ENCODE results near the gene CACNA1G. TPM values are rescaled to one million over a fixed set of nuclear protein-coding genes. Genes with fewer than 3 reads are reported as not detected.

The CACNA1G gene
- total RNA-seq, 1 donor from 2014 or later = 0.27 TPM

GRCh38 chr17:50578173-50578572, 17.7 kb downstream of the CACNA1G start:
- DNase-seq (ENCODE audit: low read depth) (no peak), FAIRE-seq (no peak)
- Histone ChIP-seq H3K4me2 (ENCODE audit: low read length) (no peak overlapping the region), H3K79me2 (ENCODE audit: insufficient read depth, low read length) (no peaks in the 10 kb centered on the region), H3K9me3 (ENCODE audit: insufficient read depth, low read depth, low read length) (no peaks in the 10 kb centered on the region), H3K27ac (ENCODE audit: low read depth, low read length) (no peak overlapping the region), H3K4me1 (ENCODE audit: insufficient read depth, low read length) (no peaks in the 10 kb centered on the region), H3K9ac (ENCODE audit: low read length) (no peak overlapping the region), H3K4me3 (ENCODE audit: insufficient read depth, low read depth, low read length) (no peak overlapping the region), H2AFZ (ENCODE audit: low read depth, low read length) (no peak overlapping the region), H3K27me3 (ENCODE audit: insufficient read depth, low read length) (peaks cover 11% of the 10 kb centered on the region), H3K36me3 (ENCODE audit: insufficient read depth, low read length) (no peaks in the 10 kb centered on the region), H4K20me1 (ENCODE audit: insufficient read depth, low read length) (no peaks in the 10 kb centered on the region)
- peaks cover 8% of the 10 kb centered on the region for H3K9me3 Mint-ChIP-seq (ENCODE audit: unreplicated experiment)
- H3K27me3 Mint-ChIP-seq (ENCODE audit: low read depth, unreplicated experiment) = peaks cover 68% of the 10 kb centered on the region
- peaks cover 3% of the 10 kb centered on the region for H3K36me3 Mint-ChIP-seq (ENCODE audit: low read depth, unreplicated experiment)
- H3K4me1 Mint-ChIP-seq (ENCODE audit: low read depth, unreplicated experiment) = peaks cover 2% of the 10 kb centered on the region
- TF ChIP-seq, protein P1, sequence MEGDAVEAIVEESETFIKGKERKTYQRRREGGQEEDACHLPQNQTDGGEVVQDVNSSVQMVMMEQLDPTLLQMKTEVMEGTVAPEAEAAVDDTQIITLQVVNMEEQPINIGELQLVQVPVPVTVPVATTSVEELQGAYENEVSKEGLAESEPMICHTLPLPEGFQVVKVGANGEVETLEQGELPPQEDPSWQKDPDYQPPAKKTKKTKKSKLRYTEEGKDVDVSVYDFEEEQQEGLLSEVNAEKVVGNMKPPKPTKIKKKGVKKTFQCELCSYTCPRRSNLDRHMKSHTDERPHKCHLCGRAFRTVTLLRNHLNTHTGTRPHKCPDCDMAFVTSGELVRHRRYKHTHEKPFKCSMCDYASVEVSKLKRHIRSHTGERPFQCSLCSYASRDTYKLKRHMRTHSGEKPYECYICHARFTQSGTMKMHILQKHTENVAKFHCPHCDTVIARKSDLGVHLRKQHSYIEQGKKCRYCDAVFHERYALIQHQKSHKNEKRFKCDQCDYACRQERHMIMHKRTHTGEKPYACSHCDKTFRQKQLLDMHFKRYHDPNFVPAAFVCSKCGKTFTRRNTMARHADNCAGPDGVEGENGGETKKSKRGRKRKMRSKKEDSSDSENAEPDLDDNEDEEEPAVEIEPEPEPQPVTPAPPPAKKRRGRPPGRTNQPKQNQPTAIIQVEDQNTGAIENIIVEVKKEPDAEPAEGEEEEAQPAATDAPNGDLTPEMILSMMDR (IDR thresholded peaks at IDR 0.05; ENCODE audit: insufficient read depth, low read depth, low read length) = no peak
- TF ChIP-seq EZH2 (IDR thresholded peaks at IDR 0.05; ENCODE audit: insufficient read depth, low read length) = no peak
- H3K27ac Mint-ChIP-seq (ENCODE audit: unreplicated experiment) = no peak overlapping the region
- H3K4me3 Mint-ChIP-seq (ENCODE audit: unreplicated experiment) = no peak overlapping the region

- DNase-seq (ENCODE audit: low read depth) = no peak
- Mint-ChIP-seq H3K27ac (ENCODE audit: unreplicated experiment) (no peak overlapping the region), H3K27me3 (ENCODE audit: low read depth, unreplicated experiment) (peaks cover 74% of the 10 kb centered on the region), H3K4me1 (ENCODE audit: low read depth, unreplicated experiment) (peaks cover 2% of the 10 kb centered on the region), H3K9me3 (ENCODE audit: unreplicated experiment) (peaks cover 10% of the 10 kb centered on the region), H3K4me3 (ENCODE audit: unreplicated experiment) (no peak overlapping the region), H3K36me3 (ENCODE audit: low read depth, unreplicated experiment) (peaks cover 3% of the 10 kb centered on the region)
- Histone ChIP-seq H3K9me3 (ENCODE audit: insufficient read depth, low read depth, low read length) (no peaks in the 10 kb centered on the region), H3K4me2 (ENCODE audit: low read length) (no peak overlapping the region), H4K20me1 (ENCODE audit: insufficient read depth, low read length) (no peaks in the 10 kb centered on the region), H3K4me3 (ENCODE audit: insufficient read depth, low read depth, low read length) (no peak overlapping the region), H2AFZ (ENCODE audit: low read depth, low read length) (no peak overlapping the region), H3K27me3 (ENCODE audit: insufficient read depth, low read length) (peaks cover 11% of the 10 kb centered on the region), H3K79me2 (ENCODE audit: insufficient read depth, low read length) (no peaks in the 10 kb centered on the region), H3K9ac (ENCODE audit: low read length) (no peak overlapping the region), H3K27ac (ENCODE audit: low read depth, low read length) (no peak overlapping the region), H3K36me3 (ENCODE audit: insufficient read depth, low read length) (no peaks in the 10 kb centered on the region), H3K4me1 (ENCODE audit: insufficient read depth, low read length) (no peaks in the 10 kb centered on the region)
- TF ChIP-seq, protein P1 (IDR thresholded peaks at IDR 0.05; ENCODE audit: insufficient read depth, low read depth, low read length) = no peak
- TF ChIP-seq EZH2 (IDR thresholded peaks at IDR 0.05; ENCODE audit: insufficient read depth, low read length) = no peak
- no peak for FAIRE-seq
Observed at GRCh38 chr17:50579399-50579798, 18.9 kb downstream of the CACNA1G start.

DNA sequence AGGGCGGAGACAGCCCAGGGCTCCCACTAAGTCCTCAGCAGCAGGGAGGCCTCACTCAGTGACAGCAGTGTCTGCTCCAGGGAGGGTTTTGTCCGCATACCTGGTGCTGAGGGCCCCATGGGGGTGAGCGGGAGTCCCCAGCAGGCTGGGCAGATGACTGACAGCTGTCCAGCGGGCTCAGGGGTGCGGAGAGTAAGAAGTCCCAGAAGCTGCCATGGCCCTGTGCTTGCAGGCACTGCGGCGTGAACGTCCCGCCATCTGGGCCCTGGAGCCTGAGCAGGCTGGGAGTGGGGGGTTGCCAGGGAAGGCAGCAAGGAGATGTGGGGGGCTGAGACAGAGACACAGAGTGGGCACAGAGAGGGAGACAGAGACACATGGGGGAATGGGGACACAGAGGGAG, 20.1 kb downstream of the CACNA1G start:
- no peak for TF ChIP-seq EZH2 (IDR thresholded peaks at IDR 0.05; ENCODE audit: insufficient read depth, low read length)
- TF ChIP-seq, protein P1 (IDR thresholded peaks at IDR 0.05; ENCODE audit: insufficient read depth, low read depth, low read length) = no peak

More for the DNA sequence above, 20.1 kb downstream of the CACNA1G start:
- Histone ChIP-seq H3K36me3 (ENCODE audit: insufficient read depth, low read length) (no peaks in the 10 kb centered on the region), H3K4me3 (ENCODE audit: insufficient read depth, low read depth, low read length) (no peak overlapping the region), H3K4me2 (ENCODE audit: low read length) (no peak overlapping the region), H3K9me3 (ENCODE audit: insufficient read depth, low read depth, low read length) (no peaks in the 10 kb centered on the region), H4K20me1 (ENCODE audit: insufficient read depth, low read length) (no peaks in the 10 kb centered on the region), H2AFZ (ENCODE audit: low read depth, low read length) (no peak overlapping the region), H3K4me1 (ENCODE audit: insufficient read depth, low read length) (no peaks in the 10 kb centered on the region), H3K27me3 (ENCODE audit: insufficient read depth, low read length) (peaks cover 11% of the 10 kb centered on the region), H3K9ac (ENCODE audit: low read length) (no peak overlapping the region), H3K27ac (ENCODE audit: low read depth, low read length) (no peak overlapping the region), H3K79me2 (ENCODE audit: insufficient read depth, low read length) (no peaks in the 10 kb centered on the region)
- Mint-ChIP-seq H3K4me3 (ENCODE audit: unreplicated experiment) (no peak overlapping the region), H3K36me3 (ENCODE audit: low read depth, unreplicated experiment) (peaks cover 3% of the 10 kb centered on the region), H3K4me1 (ENCODE audit: low read depth, unreplicated experiment) (peaks cover 2% of the 10 kb centered on the region), H3K9me3 (ENCODE audit: unreplicated experiment) (peaks cover 10% of the 10 kb centered on the region), H3K27ac (ENCODE audit: unreplicated experiment) (no peak overlapping the region), H3K27me3 (ENCODE audit: low read depth, unreplicated experiment) (peaks cover 77% of the 10 kb centered on the region)
- DNase-seq (ENCODE audit: low read depth) = no peak
- no peak for FAIRE-seq
